HG03097 (cell line): ENCODE measurements around the gene PLAC1.
A peak's percentile ranks its signal among the peaks of the same experiment; 100 is the strongest.

Experiments
- ATAC-seq: cut with Tn5 transposase; IDR thresholded peaks from one replicate; pipeline ENCODE4 v1.9.1; 2021; ENCODE audit not compliant: unreplicated experiment, low FRiP score

PLAC1 gene

GRCh38 chrX:134633394-134633793 lies 24.9 kb downstream of the PLAC1 start:
- ATAC-seq = no peak

- ATAC-seq = no peak
Measured at GRCh38 chrX:134632355-134632754, 25.9 kb downstream of the PLAC1 start.

GRCh38 chrX:134631426-134632346 lies 26.6 kb downstream of the PLAC1 start:
- no peak for ATAC-seq

GRCh38 chrX:134628663-134629062 lies 29.6 kb downstream of the PLAC1 start:
- ATAC-seq = no peak

GRCh38 chrX:134626434-134626833 lies 31.8 kb downstream of the PLAC1 start:
- no peak for ATAC-seq

- ATAC-seq = no peak
Measured at GRCh38 chrX:134625315-134625718, 33.0 kb downstream of the PLAC1 start.

- ATAC-seq = no peak
Measured at GRCh38 chrX:134624046-134624430, 34.2 kb downstream of the PLAC1 start.

- no peak for ATAC-seq
Measured at GRCh38 chrX:134623293-134624045, 34.8 kb downstream of the PLAC1 start.

- ATAC-seq = no peak
Measured at GRCh38 chrX:134622813-134623185, 35.5 kb downstream of the PLAC1 start.

- peak; percentile 92 for ATAC-seq
Measured at GRCh38 chrX:134622056-134622812, 36.0 kb downstream of the PLAC1 start.

- ATAC-seq = no peak
Measured at GRCh38 chrX:134619838-134620237, 38.4 kb downstream of the PLAC1 start.

GRCh38 chrX:134613396-134613795 lies 44.9 kb downstream of the PLAC1 start:
- no peak for ATAC-seq

GRCh38 chrX:134608153-134608552 lies 50.1 kb downstream of the PLAC1 start:
- ATAC-seq = no peak

GRCh38 chrX:134607523-134607922 lies 50.7 kb downstream of the PLAC1 start:
- no peak for ATAC-seq

- ATAC-seq = no peak
Measured at GRCh38 chrX:134604701-134605311, 53.5 kb downstream of the PLAC1 start.

GRCh38 chrX:134603806-134604700 lies 54.2 kb downstream of the PLAC1 start:
- no peak for ATAC-seq

- no peak for ATAC-seq
Measured at GRCh38 chrX:134602410-134602809, 55.9 kb downstream of the PLAC1 start.

GRCh38 chrX:134601240-134601765 lies 57.0 kb downstream of the PLAC1 start:
- ATAC-seq = no peak

GRCh38 chrX:134600714-134601113 lies 57.6 kb downstream of the PLAC1 start:
- ATAC-seq = no peak
